Dedifferentiated amniotic fluid mesenchymal stem cell (primary cell): ENCODE results near the gene TRAF3IP1.

Source experiments
- DNase-seq: peaks from one replicate; pipeline ENCODE4 v3.0.0-alpha.2; 2016; ENCODE audit errors: extremely low spot score

TRAF3IP1 gene

DNA sequence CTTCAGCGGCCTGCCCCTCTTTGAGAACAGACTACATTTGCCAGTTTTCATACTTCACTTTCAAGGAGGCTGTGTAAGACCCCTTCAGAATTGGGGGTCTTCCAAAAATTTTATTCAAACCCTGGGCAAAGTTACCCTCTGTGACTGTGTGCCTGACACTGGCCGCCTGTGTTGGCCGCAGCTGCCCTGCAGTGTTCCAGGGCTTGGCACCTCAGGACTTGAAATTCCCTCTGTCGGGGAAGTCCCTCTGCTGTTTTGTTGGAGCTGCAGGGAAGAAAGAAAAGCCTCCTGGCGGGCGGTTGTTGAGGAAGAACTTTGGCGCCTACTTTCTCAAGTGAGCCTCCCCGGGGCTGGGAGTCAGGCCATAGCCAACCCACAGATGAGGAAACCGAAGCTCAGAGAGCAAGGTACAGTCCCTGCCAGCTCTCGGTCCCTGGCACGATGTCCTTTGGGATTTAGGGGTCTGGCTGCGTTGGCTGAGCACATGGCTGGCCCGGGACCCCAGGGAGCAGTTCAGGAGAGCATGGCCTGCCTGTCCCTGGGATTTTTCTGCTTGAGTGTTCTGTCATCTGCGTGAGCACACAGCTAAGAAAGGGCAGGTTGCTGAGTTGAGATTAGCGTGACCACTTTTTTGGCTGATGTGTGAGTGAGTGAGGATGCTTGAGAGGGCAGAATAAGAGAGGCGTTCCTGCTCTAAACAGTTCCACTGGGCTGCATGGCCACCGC is 88.5 kb downstream of the TRAF3IP1 start:
- no peak for DNase-seq

DNA sequence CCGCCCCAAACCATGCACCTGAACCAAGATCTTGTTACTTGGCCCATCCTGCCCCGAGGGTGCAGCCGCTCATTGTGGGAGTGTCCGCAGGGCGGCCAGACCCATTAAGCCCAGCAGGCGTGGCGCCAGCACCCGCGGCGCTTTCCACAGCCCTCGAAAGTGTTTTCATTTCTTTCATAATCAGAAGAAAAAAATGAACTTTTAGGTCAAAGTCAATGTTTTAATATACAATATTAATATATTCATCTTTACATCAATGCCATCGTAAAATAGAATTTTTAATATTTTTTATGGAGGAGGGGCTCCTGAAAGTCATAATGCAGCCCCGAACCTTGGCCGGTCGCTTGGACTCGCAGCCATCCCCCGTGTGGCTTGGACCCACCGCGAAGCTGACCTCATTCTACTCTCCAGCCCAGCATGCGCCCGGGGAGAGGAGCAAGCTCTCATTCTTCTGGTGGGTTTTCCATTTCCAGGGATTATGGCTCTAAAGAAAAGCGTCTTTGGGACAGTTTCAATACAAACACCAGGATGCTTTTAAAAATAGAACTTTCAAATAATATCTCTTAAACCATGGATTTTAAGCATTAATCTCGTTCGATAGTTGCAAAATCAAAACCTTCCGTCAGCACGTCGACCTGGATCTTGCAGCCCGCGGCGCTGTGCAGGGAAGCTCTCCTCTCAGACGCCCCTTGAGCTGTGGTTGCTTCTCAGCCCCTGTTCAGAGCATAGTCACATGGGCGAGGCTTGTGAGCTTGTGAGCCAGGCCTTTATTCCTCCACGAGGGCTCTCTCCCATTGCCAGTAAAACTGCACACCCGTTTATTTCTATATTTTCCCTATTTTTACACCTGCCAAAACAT is 89.3 kb downstream of the TRAF3IP1 start:
- no peak for DNase-seq

DNA sequence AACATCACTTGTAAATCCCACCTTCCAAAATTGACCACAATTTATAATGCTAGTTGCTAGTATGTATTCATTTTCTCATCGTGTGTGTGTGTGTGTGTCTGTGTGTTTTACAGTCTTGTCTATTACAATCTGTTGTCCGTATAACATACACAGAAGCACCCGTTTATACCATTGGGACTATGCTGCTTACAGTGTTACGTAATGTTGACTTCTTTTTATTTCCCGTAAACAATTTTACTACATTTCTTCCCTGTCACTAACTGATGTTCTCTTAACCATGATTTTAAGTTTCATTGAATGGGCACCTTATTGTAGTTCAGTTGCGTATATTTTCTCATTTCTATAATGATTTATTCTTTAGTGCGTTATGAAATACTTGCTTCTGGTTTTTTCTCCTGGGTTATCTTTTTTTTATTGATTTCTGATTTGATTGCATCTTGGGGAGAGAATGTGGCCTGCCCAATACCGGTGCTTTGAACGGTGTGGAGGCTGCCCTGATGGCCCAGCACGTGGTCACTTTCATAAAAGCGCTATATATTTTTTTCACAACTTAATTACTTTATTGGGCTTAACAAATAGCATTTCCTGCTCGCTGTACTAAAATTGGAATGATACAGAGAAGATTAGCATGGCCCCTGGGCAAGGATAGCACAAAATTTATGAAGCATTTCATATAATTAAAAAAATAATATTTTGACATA is 91.9 kb downstream of the TRAF3IP1 start:
- no peak for DNase-seq

DNA sequence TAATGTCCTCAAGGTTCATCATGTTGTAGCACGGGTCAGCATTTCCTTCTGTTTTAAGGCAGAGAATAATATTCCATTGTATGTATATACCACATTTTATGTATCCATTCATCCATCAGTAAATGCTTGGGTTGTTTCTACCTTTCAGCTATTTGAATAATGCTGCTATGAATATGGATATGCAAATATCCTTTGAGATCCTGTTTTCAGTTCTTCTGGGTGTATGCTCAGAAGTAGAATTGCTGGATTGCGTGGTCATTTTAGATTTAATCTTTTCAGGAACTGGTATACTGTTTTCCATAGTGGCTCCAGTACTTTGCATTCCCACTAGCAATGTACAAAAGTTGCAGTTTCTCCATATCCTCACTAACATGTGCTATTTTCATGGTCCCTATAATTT is 93.0 kb downstream of the TRAF3IP1 start:
- no peak for DNase-seq

DNA sequence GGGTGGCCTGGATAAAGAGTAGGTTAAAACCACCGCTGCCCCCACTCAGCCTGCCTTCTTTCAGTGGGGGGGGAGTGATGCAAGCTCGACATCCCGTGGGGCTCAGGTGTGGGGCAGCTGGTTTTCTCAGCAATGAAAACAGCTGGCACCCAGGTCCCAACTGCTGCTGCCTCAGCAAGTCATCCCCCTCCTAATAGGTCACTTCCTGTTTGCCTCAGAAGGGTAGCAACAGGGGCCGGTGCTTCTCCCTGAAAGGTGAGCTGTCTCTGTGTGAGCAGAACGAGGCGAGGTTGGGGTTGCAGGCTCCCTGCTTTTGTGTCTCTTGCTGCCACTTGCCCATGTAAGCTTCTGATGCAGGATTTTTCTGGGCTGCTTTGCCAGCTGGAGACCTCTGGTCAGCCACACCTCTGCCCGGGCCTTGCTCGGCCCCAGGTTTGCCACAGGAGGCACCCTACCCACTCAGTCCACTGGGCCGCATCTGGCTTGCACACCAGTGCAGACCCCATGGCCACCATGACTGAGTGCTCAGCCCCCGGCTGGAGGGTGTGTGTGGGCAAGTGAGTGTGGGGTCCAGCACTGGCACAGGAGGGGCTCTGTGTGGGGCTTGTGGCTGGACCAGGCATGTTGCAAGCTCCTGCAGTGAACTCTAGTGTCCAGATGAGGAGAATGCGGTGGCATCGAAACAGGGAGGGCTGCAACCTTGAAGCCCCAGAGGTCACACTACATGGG is 94.9 kb downstream of the TRAF3IP1 start:
- DNase-seq: no peak

DNA sequence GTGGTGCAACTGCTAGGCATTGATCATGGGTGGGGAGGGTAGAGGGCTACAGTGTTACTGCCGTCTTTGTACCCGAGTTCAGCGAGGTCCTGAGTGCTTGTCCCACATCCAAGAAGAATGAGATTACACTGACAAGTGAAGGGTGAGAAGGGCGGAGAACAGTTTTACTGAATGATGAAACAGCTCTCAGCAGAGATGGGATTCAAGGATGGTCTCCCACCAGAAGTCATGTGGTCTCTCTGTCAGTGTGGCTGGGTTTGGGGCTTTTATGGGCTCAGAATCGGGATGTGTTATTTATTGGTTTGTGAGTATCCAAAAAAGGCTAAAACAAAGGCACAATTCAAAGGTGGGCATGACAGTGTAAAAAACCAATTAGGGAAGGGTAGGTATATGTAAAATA is 95.6 kb downstream of the TRAF3IP1 start:
- no peak for DNase-seq

DNA sequence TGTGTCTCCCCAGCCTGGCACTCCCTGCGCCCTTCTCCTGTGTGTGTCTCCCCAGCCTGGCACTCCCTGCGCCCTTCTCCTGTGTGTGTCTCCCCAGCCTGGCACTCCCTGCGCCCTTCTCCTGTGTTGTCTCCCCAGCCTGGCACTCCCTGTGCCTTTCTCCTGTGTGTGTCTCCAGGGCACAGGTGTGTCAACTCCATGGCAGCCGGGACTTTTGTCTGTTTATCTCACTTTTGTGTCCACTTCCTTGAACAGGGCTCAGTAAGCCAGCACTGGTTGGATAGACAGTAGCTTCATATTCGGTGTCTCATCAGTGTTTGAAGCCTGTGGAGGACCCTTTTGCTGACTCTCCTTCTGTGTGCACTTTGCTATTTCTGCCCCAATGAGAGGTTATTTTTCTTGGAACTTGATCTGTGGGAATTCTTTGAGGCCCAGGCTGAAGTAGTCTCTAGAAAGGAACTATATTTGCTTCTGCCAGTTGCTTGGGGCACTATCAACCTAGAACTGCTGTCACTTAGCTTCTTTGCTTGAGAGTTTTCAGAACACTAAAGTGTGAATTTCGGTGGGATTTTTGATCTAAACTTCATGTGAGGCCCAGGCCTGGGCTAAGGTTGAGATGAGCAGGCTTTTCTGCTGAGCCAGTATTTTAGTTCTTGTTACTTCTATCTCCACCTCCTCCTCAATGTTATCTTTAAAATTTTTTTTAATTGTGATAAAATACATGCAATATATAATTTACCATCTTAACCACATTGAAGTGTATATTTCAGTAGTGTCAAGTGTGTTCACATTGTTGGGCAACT is 98.1 kb downstream of the TRAF3IP1 start:
- DNase-seq: peak; percentile 16

DNA sequence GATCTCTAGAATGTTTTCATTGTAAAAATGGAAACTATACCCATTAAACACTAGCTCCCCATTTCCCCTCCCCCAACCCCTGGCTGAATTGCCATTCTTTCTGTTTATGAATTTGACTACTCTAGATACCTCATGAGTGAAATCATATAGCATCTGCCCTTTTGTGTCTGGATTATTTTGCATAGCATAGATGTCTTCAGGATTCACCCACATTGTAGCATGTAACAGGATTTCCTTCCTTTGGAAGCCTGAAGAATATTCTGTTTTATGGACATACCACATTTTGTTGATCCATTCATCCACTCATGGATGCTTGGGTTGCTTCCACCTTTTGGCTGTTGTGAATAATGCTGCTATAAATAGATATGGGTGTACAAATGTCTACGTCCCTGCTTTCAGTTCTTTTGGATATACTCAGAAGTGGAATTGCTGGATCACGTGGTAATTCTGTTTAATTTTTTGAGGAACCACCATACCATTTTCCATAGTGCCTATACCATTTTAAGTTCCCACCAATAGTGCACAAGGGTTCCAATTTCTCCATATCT is 98.8 kb downstream of the TRAF3IP1 start:
- no peak for DNase-seq

DNA sequence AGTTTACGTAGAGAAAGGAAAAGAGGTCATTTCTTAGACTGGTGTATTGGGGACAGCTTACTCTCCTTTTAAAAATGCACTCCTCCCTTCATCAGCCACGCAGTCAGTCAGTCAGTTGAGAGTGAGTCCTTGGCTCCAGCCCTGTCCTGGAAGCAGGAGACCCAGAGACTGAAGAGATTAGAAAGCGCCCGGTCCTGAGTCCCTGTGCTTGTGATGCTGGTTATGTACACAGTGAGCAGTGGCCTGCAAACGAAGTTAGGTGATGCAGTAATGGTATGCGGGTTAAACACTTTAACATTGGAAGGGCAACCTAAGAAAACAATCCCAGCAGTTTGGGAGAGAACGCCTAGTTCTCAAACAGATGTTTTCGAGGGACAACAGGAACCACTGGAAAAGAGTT is 100.1 kb downstream of the TRAF3IP1 start:
- DNase-seq: no peak

DNA sequence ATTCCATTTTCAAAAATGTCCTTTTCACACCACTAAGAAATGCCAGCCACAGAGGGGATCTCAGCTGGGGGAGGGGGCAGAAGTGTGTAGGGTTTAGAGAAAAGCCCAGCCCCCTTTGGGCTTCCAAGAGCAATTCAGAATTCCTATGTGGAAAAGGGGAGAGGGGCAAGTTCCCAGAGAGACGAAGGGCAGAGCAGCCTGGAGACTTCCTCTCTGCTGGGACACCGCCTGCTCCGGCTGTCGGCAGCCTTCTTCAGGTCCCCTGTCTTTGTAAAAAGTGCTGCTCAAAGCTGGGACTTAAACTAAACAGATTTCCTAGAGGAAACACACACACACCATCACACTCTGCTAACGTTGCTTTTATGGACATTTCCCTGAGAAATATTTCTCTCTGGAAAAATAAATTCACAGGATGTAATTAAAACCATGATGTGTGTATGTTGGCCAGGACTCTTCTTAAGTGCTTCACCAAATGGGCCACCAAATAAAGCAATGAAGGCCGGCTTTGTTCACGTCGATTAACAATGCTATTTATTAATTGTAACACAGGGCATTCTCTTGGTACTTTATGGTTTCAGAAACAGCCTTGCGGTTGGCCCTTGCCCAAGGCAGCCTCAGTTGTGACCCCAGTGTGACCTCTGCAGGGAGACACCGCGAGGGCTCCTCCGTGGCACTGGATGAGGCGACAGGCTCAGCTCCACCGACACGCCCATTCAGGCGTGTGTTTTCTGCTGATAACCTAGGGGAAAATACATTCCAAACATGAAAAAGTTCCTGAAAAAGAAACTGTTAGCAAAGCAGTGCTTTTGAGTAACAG is 100.8 kb downstream of the TRAF3IP1 start:
- DNase-seq: no peak

DNA sequence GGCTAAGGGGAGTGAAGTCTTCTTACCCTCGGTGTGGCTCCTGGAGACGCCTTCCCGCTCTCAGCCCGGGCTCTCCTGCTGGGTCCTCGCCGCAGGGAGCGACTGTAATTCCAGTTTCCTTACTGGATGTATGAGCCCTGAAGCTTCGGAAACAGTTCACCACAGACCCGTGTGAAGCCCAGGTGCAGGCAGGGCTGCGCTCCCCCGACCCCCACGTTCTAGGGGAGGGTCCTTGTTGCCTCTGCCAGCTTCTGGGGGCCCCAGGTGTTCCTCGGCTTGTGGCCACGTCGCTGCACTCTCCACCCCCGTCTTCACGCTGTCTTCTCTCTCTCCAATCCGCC is 101.3 kb downstream of the TRAF3IP1 start:
- DNase-seq: no peak

DNA sequence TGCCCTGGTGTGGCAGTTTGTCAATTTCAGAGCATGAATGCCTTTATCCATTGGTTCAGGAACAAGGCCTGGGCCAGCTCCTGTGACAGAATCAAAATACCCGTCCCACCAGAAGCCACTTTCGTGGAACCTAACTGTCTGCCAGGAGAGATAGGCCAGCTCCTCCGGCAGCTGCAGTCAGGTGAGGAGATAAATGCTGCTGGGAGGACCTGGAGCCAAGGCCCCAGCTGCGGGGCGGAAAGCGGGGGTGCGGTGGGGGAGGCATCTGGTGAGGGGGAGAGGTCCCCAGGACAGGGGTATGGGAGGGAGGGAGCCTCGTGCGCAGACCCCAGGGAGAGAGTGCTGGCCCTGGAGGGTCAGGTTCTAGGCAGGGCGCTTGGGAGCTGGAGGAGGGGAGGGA is 102.0 kb downstream of the TRAF3IP1 start:
- no peak for DNase-seq

DNA sequence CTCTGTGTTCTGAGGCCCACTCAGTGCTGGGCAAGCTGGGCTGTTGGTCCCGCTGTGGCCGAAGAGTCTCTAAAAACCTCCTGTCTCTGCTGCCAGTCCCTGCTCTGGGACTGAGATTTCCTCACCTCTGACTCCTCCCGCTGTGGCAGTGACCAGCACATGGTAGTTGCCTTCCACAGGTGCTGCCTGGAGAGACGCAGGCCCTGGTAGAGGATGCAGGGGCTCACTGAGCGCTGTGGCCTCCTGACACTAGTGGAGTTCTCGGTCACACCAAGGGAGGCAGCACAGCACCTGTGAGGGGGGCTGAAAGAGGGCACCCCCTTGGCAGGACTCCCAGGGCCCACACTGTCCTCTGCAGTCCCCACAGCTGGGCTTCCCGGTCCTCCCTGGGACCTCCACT is 102.6 kb downstream of the TRAF3IP1 start:
- DNase-seq: no peak

DNA sequence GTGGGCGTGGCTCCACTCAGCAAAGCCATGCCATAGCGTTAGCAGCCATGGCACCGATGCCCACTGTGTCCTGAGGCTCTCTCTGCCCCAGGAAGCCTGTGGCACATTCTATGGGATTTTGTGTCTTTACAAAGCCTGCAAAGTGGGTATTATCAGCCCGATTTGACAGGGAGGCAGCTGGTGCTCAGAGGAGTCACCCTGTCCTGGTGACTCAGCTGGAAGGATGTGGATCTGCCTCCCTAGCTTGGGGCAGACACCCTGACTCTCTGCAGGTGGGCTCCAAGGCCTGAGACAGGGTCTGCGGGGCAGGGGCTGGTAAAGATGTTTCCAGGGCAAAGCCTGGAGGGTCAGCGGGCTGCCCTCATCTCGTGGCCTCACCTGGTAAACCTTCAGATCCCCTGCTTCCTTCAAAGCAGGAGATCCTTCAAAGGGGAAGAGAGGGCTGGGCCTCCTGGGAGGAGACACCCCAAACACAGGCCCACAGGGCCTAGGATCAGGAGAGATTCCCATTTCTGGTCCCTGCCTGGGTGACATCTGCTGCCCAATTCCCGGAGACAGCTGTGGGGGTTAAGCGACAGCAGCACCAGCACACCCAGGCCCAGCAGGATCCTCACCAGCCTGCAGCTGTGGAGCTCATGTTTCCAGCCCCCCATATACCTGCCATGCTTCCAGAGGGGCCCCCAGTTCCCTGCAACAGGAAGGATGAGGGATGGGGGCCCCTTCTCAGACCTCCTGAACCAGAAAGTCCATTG is 103.4 kb downstream of the TRAF3IP1 start:
- DNase-seq: no peak

DNA sequence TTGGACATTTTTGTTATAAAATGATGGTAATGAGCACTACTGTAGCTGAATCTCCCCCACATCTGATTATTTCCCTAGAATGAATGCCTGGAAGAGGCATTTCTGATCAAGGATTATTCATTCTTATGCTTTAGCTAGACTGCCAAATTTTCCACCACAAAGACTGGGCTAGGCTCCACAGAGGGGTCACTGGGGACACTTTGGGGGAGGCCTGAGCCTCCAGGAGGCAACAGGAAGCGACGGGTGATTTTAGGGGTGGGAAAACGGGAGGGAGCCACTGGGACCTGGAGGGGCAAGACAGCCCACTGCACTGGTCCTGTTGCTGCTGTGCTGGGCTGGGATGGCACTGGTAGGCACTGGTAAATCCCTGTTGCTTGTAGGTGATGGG is 104.0 kb downstream of the TRAF3IP1 start:
- no peak for DNase-seq

DNA sequence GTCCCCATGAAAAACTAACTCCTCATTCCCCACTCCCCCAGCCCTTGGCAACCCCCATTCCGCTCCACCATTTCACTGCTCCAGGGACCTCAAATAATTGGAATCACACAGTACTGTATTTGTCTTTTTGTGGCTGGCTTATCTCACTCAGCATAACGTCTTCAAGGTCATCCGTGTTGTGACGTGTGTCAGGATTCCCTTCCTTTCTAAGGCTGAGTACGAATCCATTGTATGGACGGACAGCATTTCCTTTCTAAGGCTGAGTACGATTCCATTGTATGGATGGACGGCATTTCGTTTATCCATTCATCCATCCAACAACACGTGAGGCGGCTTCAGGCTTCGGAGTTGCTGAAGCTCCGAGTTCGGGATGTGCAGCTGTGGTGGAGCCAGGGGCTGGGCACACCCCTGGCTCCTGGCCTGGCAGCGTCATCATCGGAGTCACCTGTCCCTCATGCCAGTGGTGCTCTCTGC is 105.2 kb downstream of the TRAF3IP1 start:
- no peak for DNase-seq

DNA sequence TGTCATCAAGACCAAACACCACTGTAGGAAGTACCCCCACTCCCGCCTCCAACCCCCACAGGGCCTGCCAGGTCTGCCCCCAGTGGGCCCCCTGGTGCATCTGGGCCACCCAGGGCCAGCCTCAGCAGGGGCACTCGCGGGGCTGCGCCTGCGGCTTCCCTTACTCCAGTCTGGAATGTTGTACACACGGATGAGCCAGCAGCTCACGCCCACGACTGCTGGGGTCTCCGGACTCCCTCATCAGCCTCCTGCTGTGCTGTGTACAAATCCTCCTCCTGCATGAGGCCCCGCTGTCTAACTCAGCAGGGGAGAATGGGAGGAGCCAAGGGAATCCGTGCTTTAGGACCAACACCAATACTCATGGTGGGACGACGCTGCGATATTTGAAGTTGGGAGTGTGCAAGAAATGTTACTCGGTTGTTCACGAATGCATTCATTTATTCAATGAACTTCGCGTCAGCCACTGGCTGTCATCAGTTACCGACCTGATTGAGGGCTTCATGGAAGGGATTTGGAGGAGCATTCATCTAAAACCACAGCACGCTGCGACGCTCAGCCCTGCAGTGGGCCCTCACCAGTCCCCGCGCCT is 105.8 kb downstream of the TRAF3IP1 start:
- peak; percentile 15 for DNase-seq

DNA sequence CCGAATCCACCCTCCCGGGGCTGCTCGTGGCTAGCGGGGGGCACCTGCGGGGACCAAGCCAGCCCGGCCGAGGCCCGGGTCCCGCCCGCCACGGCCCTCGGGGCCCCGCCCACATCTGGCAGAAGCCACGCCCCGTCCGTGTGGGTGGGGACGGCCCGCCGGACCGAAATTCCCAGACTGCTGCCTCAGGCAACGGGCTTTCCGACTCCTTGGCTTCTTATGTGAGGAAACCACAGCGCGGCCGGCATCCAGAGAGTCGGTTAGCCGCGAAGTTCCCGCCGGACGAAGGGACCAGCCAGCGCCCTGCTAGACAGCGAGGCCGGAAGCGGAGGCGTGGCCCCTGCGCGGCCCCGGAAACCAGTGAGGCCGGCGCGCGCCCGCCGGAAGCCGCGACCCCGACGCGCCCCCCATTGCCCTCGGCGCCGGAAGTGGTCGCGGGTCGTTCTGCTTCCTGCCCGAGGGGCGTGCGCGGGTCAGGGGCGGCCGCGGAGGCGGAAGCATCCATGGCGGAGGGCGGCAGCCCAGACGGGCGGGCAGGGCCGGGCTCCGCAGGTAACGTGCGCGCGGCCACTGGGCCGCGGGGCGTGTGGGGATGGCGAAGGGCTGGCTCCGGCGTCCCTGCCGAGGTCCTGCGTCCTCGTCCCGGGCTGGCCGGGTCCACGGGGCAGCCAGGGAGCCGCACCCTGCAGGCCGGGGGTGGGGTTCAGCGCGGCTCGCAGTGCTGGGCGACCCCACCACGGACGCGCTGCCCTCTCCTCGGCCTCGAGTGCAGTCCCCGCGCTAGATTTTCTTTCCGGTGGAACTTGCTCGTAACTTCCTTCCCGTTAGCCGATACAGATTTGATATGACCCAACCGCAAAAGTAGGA is 106.5 kb downstream of the TRAF3IP1 start, which contains the start of gene ASB1:
Gene ASB1 (plus strand): TSS at position 360 of the 867 bp plus-strand sequence. CDS start 144 bp downstream, at position 504.
- peak; percentile 67 for DNase-seq
